CD4-positive, alpha-beta T cell treated with Interleukin-4 for 4 hours (primary cell): ENCODE measurements around the gene CWC22.
"Not testable (repeated sequence)": the region's sequence is repeated elsewhere in the genome, so short reads cannot be mapped to it uniquely, and the experiment has no call there.

Experiments
- DNase-seq: peaks from one replicate; pipeline ENCODE4 v3.0.0-alpha.2; 2020

CWC22 gene

DNA sequence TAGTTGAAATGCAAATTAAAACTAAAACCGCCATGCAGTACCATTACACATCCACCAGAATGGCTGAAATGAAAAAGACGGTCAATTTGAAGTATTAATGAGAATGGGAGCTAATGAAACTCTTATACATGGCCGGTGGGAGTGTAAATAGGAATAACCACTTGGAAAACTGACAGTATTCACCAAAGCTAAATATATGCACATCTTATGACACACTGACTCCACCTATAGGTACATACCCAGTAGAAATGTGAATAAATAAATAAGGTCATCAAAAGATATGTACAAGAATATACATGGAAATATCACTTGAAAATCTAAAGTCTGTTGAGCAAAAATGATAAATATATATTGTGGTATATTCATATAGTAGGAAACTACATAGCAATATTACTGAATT is 57.7 kb downstream of the CWC22 start:
- DNase-seq = no peak

DNA sequence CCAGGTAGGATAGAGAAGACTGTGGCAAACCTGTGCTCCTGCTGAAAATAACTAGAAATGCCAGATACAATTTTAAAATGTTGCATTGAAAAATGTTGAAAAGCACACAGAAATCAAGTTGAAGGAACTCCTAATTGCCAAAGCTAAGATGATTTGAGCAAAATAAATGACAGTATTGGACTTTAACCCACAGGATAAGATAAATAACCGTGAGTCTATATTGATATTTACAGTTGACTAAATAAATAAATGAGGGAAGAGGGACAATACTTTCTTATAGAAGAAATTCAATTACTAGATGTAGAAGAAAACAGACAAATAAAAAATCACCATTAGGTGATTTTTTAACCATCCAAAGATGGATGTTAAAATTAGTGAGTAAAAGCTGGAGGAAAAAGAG is 59.0 kb downstream of the CWC22 start:
- no peak for DNase-seq

DNA sequence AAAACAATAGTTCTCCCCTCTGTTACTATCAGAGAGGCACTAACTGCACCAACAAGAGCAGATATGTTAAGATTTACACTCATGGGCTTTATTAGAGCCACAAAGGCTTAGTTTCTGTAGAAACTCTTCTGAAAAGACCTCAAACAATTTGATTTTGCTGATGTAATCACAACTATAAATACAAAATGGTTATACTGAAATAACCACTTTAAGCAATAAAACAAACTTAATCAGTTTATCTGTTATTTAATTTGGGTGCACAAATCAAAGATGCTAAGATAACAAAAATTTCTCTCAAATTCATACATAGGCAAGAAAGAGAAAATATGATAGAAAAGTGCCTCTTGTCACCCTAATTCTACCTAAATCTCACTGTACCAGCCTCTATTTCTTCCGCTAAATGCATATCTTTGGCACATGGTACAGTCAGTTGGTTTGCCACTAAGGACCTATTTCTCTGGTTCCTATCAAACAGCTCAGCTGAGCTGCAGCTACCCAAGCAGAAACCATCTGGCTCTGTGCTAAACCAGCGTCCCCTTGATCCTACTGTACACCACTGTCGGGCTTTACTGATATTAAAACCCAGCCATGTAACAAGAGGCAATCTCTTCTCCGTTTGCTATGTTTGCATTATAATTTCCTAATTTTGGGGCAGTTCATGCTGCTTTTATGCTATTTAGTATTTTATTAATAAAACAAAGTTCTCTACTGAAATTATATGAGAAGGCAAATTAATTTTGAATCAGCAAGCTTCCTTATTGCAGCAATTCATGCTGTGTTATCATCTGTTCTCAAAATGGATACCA is 60.1 kb downstream of the CWC22 start:
- no peak for DNase-seq

DNA sequence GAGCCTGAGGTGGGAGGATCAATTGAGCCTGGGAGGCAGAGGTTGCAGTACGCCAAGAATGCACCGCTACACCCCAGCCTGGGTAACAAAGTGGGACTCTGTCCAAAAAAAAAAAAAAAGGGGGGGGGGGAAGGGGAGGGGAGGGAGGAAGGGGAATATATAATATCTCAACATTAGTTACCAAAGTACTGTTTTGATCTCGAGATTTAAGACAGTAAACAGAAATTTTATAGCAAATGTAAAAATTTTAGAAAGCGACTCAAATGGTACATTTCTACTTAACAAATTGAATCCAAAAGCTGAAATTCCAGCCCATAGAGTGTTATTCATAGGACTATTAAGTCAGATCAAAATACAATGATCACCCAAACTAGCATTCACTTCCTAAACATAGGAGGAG is 60.8 kb downstream of the CWC22 start:
- no peak for DNase-seq

DNA sequence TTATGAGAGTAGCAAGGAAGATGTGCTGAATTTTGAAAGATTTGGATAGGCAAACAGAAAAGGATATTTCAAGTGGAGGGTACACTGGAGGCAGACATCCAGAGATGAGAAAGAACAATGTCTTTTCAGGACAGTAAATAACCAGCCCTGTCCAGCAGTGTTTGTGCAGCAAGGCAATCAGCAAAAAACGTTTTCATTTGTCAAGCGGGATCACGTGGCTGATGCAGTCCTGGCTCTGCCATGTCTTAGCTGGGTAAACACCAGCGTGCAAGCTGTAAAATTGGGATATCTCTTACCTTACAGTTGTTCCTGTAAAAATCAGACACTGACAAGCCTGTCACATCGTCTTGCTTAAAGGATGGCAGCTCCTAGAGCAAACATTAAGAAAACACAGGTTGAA is 67.8 kb downstream of the CWC22 start:
- no peak for DNase-seq

DNA sequence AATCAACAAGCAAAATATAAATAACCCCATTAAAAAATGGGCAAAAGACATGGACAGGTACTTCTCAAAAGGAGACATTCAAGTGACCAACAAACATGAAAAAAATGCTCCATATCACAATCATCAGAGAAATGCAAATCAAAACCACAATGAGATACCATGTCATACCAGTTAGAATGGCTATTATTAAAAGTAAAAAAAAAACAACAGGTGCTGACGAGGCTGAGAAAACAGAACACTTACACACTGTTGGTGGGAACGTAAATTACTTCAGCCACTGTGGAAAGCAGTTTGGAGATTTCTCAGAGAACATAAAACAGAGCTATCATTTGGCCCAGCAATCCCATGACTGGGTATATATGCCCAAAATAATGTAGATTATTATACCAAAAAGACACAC is 69.1 kb downstream of the CWC22 start:
- no peak for DNase-seq

DNA sequence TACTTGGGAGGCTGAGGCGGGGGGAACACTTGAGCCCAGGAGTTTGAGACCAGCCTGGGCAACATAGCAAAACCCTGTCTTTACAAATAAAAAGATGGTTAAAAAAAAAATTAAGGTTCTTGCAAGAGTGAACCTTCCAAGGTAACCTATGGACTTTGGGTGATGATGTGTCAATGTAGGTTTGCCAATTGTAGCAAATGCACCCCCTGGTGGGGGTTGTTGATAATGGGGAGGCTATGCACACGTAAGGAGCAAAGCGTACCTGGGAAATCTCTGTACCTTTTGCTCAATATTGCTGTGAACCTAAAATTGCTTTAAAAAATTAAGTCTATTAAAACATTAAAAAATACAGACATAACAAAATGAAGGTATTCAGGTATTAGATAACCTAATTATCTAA is 70.4 kb downstream of the CWC22 start:
- DNase-seq = no peak

DNA sequence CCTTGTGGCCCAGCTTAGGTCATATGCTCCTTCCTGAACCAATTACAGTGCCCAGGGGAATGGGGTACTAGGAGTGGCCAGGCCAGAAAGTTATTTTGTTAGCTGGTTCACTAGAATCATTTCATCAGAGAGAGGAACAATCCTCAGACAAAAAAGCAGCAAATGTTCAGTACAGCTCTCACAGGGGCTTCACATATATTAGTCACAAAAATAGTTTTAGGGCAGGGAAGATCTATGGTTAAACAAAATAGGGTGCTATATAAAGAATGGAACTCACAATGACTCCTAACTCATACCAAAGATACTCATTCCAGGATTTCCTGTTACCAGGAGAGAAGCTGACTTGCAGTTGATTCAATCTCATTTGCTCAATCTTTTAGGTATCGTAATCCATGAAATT is 71.0 kb downstream of the CWC22 start:
- no peak for DNase-seq

DNA sequence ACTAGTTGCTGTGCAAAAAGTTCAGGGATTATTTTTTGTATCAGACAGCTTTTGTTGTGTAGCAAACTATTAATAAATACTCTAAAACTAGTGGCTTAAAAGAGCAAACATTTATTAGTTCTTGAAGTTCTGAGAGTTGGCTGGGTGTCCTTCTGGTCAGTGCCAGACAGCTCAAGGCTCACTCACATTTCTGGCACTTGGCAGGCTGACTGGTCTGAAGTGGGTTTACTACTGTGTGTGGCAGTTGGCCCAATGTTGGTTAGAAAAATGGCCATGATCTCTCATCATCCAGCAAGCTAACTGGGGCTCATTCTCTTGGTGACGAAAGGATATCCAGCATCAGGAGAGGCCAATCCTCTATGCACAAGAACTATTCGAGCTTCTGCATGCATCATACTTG is 74.3 kb downstream of the CWC22 start:
- DNase-seq = no peak

DNA sequence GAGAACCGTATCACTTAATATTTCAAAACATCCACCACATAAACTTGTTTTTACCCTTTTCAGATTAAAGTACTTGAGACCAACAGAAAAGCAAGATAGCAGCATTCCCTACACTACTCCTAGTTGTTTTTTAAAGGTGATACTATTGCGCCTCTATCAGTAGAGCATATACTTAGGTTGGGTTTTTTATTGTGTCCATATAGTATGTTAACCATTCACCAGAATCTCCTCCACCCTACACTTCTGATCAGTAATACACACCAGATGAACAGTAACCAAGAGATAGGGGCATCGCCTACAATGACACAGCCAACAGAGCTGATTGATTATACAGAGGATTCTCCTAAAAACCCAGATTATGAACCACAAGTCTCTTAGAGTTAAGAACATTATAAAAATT is 75.6 kb downstream of the CWC22 start:
- DNase-seq = no peak

DNA sequence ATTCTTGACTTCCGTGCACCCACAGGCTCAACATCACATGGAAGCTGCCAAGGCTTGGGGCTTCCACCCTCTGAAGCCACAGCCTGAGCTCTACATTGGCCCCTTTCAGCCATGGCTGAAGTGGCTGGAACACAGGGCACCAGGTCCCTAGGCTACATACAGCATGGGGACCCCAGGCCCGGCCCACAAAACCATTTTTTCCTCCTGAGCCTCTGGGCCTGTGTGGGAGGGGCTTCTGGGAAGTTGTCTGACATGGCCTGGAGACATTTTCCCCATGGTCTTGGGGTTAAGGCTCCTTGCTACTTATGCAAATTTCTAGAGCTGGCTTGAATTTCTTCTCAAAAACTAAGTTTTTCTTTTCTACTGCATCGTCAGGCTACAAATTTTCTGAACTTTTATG is 77.1 kb downstream of the CWC22 start:
- DNase-seq = not testable (repeated sequence)

DNA sequence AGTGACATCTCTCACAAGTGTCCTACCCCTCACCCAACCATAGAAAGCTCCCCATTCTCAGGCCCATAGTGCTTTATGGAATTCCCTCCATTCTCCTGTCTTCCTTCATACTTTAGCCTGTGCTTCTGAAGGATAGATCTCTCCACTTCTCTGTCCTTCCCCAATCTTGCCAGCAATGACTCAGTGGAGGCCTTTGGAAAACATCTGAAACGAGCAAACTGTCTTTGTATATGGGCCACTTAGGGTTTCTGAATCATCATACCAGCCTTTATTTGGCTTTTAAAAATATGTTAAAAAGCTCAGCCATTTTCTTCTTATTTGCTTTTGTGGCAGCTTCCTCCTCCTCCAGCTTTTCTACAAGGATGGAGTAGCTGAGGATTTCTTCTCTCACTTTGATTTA is 80.1 kb downstream of the CWC22 start:
- DNase-seq = no peak

DNA sequence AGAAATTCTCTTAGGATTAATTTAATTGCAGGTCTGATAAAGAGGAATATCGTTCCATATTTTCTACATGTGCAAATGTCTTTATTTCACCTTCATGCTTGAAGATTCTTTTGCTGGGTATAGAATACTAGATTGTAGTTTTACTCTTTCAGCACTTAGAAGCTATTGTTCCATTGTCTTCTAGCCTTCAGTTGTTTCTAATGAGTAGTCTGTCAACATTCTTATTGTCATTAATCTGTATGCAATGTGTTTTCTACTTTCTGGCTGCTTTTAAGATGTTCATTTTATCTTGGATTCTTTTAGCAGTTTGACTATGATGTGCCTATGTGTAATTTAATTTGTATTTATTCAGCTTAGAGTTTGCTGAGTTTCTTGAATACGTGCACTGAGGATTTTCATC is 81.4 kb downstream of the CWC22 start:
- no peak for DNase-seq

DNA sequence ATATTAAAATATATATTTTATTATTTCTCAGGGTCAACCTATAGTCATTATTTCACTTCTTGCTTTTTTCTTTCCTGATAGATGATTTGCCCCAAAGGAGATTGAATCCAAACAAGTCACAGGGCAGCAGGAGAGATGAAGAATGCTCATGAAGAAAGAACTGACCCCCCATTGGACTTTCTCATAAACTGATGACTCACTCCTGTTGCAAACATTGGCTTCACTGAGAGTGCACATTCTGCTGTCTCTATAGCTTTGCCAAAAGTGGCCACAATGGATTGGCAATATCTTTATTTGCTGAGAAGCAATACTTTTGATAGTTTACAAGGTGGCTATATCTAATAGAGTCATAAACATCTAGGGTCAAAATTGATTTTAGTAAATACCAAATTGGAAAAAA is 89.8 kb downstream of the CWC22 start:
- no peak for DNase-seq

DNA sequence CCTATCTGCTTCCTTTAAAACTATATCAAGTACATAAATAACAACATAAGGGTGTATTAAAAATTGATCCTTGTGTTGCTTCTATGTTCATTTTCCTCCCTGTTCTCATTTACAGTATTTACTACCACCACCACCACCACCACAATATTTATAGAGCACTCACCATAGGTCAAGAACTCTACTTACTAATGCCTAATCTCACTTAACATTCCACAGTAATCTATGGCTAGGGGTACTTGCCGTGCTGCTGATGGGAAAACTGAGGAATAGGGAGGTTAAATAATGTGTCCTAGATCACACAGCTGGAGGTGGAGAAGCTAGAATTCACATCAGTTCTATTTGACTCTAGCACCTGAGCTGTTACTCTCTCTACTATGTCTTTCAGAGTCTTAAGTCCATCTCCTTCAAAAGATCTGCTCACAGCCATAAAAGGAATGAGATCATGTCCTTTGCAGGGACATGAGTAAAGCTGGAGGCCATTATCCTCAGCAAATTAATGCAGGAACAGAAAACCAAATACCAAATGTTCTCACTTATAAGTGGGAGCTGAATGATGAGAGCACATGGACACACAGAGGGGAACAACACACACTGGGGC is 91.6 kb downstream of the CWC22 start:
- no peak for DNase-seq

DNA sequence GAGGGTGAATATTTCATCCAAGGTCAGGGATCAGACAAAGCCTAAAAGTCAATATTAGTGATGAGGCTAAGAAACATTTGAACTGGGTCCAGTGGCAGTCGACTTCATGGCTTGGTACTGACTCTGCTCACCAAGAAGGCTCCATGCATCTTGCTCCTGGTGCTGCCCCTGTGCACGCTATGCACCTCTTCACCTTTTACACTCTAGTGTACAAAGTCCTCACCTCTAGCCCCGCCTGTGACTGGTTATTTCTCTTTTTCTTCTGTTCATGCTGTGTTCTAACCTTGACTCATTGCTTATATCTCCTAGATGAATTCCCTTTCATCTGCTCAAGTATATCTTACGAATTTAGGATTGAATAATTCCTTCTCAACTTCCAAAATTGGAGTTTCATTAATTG is 93.3 kb downstream of the CWC22 start:
- no peak for DNase-seq

DNA sequence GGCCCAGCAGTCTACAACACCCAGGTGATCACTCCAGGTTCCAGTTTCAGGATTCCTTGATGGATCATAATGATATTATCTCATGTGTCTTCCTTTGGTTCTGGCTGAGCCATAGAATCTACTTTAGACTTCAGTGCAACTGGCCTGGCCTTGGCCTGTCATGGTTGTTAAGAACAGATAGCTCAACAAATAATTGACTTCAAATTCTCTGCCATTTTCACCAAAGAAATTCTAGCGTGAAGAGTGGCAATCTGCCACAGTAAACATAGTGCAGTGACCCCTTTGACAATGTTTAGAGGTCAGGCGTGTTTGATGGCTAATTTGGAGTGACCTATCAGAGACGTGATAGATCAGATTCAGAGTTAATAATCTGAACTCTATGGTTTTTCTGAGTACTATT is 95.5 kb downstream of the CWC22 start:
- DNase-seq = no peak

DNA sequence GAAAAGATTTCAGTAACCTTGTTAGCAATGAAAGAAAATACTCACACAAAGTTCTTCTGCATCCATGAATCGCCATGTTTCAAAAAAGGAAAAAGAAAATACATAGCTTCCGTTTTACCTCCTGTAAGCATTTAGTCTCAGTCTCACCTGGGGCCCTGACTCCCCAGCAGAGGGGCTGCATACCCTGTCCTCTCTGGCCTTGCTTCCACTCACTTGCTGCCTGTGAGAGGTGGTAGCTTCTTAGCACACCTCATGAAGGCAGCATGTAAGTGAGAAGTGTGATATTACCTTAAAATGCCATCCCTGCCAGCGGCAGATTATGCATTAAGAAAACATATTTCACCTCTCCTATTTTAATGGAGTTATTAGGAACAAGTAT is 96.4 kb downstream of the CWC22 start:
- DNase-seq = no peak

DNA sequence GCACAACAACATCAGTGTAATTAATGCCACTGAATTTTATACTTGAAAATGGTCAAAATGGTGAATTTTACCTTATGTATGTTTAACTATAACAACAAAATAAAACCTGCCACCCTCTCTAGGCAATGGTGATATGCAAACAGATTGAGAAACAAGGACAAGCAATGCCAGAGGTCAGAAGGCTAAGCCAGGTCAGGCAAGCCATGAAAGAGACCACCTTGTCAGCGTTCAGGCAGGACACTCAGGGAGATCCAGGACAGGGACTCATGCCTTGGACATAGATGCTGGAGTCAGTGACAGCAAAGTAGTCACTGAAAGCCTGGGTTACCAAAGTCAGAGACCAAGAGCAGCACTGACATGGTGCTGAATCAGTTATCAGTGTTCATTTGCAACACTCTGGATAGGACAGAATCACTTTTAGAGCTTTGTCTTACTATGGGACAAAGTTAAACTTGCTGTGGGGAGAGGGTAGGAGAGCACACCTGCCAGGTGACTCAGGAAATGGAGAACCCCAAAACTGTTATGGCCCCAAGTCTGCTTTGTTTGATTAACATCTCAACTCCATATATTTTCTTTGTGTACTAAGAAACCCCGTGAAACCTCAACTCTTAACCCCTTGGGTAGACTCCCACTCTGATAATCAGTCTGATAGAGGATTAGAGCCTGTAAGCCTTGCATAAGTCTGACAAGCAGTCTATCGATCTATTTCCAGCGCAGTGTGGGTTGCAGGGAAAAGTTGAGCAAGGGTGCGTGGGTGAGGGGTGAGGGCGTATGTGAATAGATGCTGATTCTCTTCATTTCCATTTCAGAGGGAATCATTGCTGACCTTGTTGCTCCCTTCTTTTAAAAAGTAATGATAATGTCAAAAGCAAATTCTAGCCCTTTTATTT is 97.0 kb downstream of the CWC22 start:
- no peak for DNase-seq

DNA sequence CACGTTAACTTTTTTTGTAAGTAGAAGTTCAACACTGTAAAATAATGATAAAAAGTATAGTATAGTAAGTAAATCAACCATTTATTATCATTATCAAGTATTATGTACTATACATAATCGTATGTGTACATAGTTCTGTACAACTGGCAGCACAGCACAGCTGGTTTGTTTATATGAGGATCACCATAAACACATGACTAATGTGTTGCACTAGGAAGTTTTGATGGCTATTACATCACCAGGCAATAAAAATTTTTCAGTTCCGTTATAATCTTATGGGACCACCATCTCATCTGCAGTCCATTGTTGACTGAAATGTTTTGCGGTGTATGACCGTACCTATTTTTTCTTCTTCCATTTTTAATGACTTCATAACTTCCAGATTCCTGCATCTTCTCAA is 106.4 kb downstream of the CWC22 start:
- no peak for DNase-seq

DNA sequence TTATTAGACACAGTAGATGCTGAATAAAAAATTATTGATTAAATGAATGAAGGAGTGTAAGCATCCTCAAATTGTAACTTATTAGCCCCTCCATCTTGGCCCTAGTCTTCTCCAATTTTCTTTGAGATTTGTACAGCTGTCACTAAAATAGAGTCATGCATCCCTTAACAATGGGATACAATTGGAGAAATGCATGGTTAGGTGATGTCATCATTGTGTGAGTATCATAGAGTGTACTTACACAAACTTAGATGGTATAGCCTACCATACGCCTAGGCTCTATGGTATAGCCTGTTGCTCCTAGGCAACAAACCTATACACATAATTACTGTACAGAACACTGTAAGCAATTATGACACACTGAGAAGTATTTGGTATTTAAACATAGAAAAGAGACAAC is 107.4 kb downstream of the CWC22 start:
- no peak for DNase-seq

DNA sequence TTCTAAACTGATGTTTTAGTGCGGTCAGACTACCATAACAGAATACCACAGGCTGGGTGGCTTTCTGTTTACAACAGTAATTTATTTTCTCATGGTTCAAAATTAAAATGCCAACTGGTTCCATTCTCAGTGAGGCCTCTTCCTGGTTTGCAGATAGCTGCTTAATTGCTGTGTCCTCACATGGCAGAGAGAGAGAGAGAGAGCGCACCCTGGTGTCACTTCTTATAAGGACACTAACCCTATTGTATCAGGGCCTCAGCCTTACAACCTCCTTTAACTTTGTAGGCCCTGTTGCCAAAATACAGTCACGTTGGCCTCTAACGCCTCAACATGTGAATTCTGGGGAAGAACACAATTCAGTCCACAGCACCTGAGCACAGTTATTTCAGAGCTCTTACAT is 108.2 kb downstream of the CWC22 start:
- DNase-seq = no peak
